GM12891 (cell line): ENCODE results near the gene ANKS3.

Experiments
- POLR2A ChIP-seq: IDR thresholded peaks from 2 replicates; pipeline ENCODE4 v1.6.1; 2011; ENCODE audit warnings: low read depth, low read length, control low read depth
- POLR2AphosphoS5 ChIP-seq: IDR thresholded peaks from 2 replicates; pipeline ENCODE4 v1.6.1; 2011; ENCODE audit warnings: low read depth, low read length, control low read depth
- POU2F2 ChIP-seq: IDR thresholded peaks from 2 replicates; pipeline ENCODE4 v1.6.1; 2011; ENCODE audit warnings: low read depth, mild to moderate bottlenecking, control low read depth, low read length, moderate library complexity
- SPI1 ChIP-seq: IDR thresholded peaks from 2 replicates; pipeline ENCODE4 v1.6.1; 2011; ENCODE audit warnings: low read depth, low read length, control low read depth
- TAF1 ChIP-seq: IDR thresholded peaks from 2 replicates; pipeline ENCODE4 v1.6.1; 2011; ENCODE audit warnings: low read depth, low read length, control low read depth

- TF ChIP-seq POLR2A, result peak; percentile 56; the same call in 1 of the 2 replicates
- no peak for TF ChIP-seq TAF1
- no peak for TF ChIP-seq POU2F2
- peak; percentile 73 for TF ChIP-seq POLR2AphosphoS5
- no peak for TF ChIP-seq SPI1
Observed at GRCh38 chr16:4689864-4690704, 44.0 kb downstream of the ANKS3 start.
